Suppressor macrophage treated with lipopolysaccharide for 4 hours (primary cell): Measurements from ENCODE around the gene BACH2.
A peak's percentile ranks its signal among the peaks of the same experiment; 100 is the strongest.
"Not testable (repeated sequence)": the region's sequence is repeated elsewhere in the genome, so short reads cannot be mapped to it uniquely, and the experiment has no call there.

Source experiments
- DNase-seq: peaks from one replicate; pipeline ENCODE4 v3.0.0-alpha.2; 2020

The BACH2 gene

DNA sequence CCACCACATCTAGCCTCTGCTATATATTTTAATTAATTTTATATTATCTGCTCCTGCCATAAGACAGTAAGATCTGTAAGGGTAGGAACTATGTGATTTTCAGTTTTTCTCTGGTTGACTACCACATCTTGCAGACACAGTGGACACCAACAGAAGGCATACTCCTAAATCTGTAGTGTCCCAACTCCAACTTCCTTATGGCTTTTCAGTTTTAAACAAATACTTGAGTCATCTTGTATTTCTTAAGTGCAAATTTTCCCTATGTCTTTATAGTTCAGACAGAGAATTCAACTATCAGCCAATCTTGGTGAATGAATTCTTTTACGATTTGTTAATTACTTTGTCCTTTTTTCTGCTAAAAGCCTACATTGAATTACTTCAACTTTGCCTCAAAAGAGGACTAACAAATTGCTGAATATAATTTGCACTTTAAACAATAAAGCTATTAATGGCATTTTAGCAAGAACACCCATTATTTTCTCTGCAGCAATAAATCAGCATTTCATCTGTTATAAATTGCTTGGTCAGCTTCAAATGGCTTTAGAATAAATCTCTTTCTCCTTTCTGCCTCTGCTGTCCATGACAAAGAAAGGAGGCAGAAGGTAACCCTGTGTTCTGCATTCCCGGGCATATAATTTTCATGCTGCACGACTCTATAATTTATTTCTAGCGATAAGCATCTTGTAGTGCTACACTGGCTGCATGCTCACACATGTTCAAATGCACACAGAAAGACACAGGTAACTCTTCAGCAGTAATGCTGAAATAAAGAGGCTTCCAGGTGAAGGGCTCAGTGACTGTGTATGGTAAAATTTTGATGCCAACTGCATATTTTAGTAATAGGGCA is 144.8 kb downstream of the BACH2 start:
- DNase-seq, result peak; percentile 51

GRCh38 chr6:90149280-90149679 is 147.4 kb downstream of the BACH2 start:
- DNase-seq, result no peak

DNA sequence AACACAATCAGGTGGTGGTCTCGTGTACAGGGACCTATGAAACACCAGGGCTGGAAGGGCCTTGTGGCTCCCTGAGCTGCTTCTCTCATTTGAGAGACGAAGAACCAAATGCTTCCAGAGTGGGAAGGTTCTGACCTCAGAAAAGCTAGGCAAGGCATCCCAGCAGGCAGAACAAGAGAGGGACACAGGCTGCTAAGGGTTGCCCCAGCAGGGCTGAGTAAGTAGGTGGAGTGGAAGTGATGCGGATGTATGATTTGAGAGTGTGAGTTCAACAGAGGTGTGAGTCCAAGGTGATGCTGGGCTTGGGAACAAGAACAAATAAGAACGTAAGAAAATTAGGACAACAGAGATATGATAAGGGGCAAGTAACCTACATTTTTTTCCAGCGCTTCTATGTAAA is 147.8 kb downstream of the BACH2 start:
- no peak for DNase-seq

- DNase-seq, result peak; percentile 55
Measured at GRCh38 chr6:90146921-90147649, 149.6 kb downstream of the BACH2 start.

GRCh38 chr6:90146024-90146423 is 150.6 kb downstream of the BACH2 start:
- DNase-seq, result no peak

GRCh38 chr6:90144928-90145555 is 151.6 kb downstream of the BACH2 start:
- no peak for DNase-seq

DNA sequence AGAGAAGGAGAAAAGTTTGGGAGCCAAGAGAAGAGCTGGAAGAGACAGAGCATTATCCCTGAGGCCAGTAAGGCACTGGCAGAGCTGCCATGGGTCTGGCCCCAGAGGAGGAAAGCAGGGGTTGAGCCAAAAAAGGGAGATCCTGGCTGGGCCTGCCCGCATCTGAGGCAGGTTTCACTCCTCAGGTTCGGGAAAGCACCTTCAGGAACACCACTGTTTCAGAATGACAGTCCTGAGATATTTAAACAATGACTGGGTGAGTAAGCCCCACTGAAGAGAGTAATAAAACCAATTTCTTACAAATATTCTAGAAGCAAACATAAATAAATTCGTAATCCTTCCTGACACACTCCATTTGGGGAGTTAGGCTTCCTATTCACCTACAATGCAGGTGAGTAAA is 152.2 kb downstream of the BACH2 start:
- DNase-seq, result no peak

GRCh38 chr6:90140683-90141082 is 156.0 kb downstream of the BACH2 start:
- DNase-seq, result no peak

DNA sequence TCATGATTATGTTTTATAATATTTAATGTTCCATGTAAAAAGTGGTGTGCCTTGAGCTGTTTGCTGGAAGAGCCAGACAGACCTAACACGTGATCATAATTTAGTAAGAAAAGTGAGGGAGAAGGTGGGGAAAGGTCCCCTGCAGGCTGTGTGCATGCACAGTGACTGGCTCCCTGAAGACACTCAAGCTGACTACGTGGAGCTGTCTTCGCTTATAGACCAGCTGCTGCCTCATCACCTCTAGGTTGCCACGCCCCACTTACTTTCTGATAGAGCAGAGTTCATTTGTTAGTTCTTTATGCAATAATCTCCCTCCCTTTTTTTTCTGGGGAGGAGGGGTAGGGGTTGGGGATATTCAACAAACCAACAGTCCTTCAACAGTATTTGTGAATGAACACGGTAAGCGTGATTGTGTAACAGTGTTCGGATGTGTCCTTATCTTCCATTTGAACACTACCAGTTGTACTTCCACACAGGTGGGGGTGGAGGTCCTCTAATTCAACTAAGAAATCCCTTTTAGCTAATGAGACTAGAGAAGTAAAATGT is 157.3 kb downstream of the BACH2 start:
- no peak for DNase-seq

GRCh38 chr6:90136837-90137568 is 159.6 kb downstream of the BACH2 start:
- no peak for DNase-seq

DNA sequence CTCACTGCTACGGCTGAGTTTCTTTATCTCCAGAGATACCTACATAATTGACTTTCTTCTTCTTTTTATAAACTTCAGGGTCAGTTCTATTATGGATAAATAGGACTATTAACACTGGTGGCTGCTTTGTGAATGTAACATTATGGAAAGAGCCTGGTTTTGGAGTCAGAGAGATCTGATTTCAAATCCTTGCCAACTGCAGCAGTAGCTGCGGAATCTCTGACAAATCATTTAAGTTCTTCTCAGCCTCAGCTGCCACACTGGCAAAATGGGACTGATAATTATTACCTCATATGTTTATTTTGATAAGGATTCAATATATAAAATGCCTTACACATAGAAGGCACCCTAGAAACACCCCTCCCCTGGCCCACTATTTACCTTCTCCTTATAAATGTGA is 160.5 kb downstream of the BACH2 start:
- no peak for DNase-seq

DNA sequence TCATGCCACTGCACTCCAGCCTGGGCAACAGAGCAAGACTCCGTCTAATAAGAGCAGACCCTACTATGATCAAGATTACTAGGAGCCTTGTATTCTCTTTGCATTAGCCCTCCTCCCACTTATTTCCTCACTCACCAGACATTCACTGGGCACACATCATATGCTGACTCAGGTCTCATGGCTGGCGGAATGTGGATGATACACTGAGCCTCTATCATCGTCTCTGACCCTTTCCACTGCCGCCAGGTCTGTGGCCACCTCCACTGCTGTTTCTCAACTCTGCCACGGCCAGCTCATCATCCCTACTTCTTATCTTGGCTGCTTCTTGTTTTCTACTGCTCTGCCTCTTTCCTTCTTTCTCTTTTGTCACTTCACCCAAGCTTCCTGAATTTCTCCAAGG is 161.0 kb downstream of the BACH2 start:
- peak; percentile 42 for DNase-seq

GRCh38 chr6:90133664-90134063 is 163.0 kb downstream of the BACH2 start:
- DNase-seq, result not testable (repeated sequence)

GRCh38 chr6:90131614-90132423 is 164.8 kb downstream of the BACH2 start:
- peak; percentile 77 for DNase-seq

- no peak for DNase-seq
Measured at GRCh38 chr6:90131125-90131524, 165.5 kb downstream of the BACH2 start.

GRCh38 chr6:90128687-90129086 is 168.0 kb downstream of the BACH2 start:
- not testable (repeated sequence) for DNase-seq

DNA sequence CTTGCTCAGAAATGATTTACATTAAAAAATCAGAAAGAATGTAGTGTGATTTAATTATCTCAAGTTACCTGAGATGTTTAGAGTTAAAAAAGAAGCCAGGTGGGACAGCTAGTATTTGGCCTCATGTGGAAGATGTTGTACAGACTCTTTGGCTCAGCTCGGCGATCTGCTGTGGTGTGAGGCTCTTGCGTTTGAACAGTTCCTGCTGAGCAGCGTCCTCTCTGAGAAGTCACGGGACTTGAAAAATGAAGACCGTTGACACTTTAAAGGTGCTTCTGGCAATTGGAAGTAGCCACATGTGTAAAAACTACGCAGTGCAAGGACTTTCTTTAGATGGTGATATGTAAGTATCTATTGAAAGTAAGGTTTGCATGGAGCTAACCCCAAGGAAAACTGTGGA is 169.0 kb downstream of the BACH2 start:
- no peak for DNase-seq

- DNase-seq, result no peak
Measured at GRCh38 chr6:90126839-90127238, 169.8 kb downstream of the BACH2 start.

DNA sequence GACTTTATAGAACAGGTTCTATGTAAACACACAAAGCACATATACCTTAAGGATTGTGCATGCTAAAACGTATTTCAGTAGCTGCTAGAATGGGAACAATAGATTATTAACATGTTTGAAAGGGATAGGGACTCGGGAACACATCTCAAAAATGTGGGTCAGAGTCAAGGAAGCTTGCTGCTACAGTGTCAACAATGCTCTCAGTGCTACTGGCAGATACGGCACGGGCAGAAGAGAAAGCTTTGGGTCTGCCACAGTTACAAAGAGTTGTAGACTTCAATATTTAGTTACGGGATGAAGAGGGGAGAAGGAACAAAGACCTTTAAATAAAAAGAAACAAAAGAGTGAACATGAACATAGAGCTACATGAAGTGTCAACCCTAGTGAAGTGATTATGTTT is 170.5 kb downstream of the BACH2 start:
- no peak for DNase-seq

DNA sequence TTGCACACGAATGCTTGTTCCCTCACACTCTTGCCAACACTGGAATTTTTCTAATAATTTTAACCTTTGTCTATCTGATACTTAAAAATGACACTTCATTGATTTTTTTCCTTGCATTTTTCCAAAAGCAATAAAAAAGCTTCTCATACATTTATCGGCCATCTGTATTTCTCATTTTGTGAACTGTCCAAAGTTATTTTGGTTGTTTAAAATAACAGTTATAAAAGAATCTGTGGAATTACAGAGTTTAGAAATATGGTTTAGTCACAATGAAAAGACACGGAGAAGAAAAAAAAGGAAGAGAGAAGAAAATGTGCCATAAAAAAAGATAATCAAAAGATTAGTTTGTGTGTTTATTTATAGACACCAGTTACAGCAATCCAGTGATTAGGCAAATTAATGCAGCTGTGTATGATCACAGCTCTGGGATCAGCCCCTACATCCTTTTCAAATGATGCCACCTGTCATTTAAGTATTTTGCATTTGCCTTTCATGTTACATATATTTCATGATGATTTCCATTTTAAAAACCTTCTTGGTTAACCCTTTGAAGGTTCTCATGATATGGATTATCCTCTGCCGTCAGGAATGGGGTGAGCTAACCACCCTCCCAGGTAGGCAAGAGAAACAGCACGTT is 171.7 kb downstream of the BACH2 start:
- DNase-seq, result no peak

DNA sequence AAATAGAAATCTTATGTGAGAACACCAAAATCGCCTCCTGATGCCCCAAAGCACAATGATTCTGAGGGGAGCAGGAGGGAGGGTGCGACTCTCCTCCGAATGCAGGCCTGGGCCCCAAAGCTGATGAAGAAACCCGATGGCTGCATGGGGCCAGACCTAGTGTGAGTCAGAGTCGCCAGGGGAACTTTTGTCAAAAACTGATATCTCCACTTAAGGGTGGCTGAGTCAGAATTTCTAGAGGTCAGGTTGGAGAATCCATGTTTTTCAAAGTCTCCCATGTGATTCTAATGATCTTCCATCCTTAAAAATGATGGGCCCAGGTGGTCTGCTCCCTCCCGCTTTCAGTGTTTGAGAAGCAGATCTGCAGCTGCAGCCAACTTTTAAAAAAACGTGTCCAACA is 172.8 kb downstream of the BACH2 start:
- no peak for DNase-seq
